Stimulated activated naive B cell treated with anti-CD40 and anti-IgM and Interleukin-4, amounts not matched to agents 10 μg/mL and 1 μg/mL and 100 μg/mL, for 72 hours (primary cell): ENCODE results near the gene SDHC.
"Not testable (repeated sequence)": the region's sequence is repeated elsewhere in the genome, so short reads cannot be mapped to it uniquely, and the experiment has no call there.

Experiments
- ATAC-seq, 2 donors: fragments of 150-1000 bp; cut with Tn5 transposase; replicated peaks; 2 replicates each; pipeline ENCODE4 v1.10.0; 2021; ENCODE audit warnings: moderate library complexity in 1 of 2
- DNase-seq: peaks from one replicate; pipeline ENCODE4 v3.0.0; 2021
- H3K27ac Mint-ChIP-seq: one replicate; pipeline ENCODE4 v1.8.0; 2022; ENCODE audit warnings: mild to moderate bottlenecking, mixed read lengths
- H3K27me3 Mint-ChIP-seq, 2 donors: one replicate each; pipeline ENCODE4 v1.8.0; 2022; ENCODE audit warnings: mixed read lengths in 2 of 2
- H3K36me3 Mint-ChIP-seq, 2 donors: one replicate each; pipeline ENCODE4 v1.8.0; 2022; ENCODE audit warnings: mixed read lengths in 2 of 2, mild to moderate bottlenecking in 1 of 2
- H3K4me1 Mint-ChIP-seq, 2 donors: one replicate each; pipeline ENCODE4 v1.8.0; 2022; ENCODE audit warnings: mixed read lengths in 2 of 2, mild to moderate bottlenecking in 1 of 2
- H3K4me3 Mint-ChIP-seq, 2 donors: one replicate each; pipeline ENCODE4 v1.8.0; 2022; ENCODE audit warnings: mild to moderate bottlenecking in 2 of 2, mixed read lengths in 2 of 2, moderate library complexity in 1 of 2
- H3K9me3 Mint-ChIP-seq, 2 donors: one replicate each; pipeline ENCODE4 v1.8.0; 2022; ENCODE audit warnings: mixed read lengths in 2 of 2, mild to moderate bottlenecking in 1 of 2

Gene SDHC

DNA sequence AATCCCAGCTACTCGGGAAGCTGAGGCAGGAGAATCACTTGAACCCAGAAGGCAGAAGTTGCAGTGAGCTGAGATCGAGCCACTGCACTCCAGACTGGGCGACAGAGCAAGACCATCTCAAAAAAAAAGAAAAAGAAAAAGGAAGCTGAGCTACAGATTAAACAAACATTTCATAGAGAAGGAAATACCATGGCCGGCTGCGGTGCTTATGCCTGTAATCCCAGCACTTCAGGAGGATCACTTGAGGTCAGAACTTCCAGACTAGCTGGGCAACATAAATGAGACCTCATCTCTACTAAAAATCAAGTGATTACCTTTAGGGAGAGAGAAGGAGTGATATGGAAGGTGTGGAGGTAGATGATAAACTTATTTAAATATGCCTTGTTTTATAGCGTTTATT is 67.5 kb downstream of the SDHC start:
- Mint-ChIP-seq H3K27ac (no peak overlapping the region), H3K36me3 (no peaks in the 10 kb centered on the region), H3K4me3 (no peak overlapping the region), H3K9me3 (no peaks in the 10 kb centered on the region), H3K4me1 (peaks cover 0 to 12% of the 10 kb centered on the region in 2 donors), H3K27me3 (no peaks in the 10 kb centered on the region)
- DNase-seq (no peak), ATAC-seq (no peak)

GRCh38 chr1:161382214-161383019 is 68.2 kb downstream of the SDHC start:
- no peak overlapping the region for H3K4me3 Mint-ChIP-seq
- ATAC-seq (peak; percentile 73 to 80), DNase-seq (no peak)
- H3K4me1 Mint-ChIP-seq, result peaks cover 2 to 19% of the 10 kb centered on the region in 2 donors
- H3K27me3 Mint-ChIP-seq, result no peaks in the 10 kb centered on the region
- H3K36me3 Mint-ChIP-seq, result no peaks in the 10 kb centered on the region
- no peaks in the 10 kb centered on the region for H3K9me3 Mint-ChIP-seq
- no peak overlapping the region for H3K27ac Mint-ChIP-seq

DNA sequence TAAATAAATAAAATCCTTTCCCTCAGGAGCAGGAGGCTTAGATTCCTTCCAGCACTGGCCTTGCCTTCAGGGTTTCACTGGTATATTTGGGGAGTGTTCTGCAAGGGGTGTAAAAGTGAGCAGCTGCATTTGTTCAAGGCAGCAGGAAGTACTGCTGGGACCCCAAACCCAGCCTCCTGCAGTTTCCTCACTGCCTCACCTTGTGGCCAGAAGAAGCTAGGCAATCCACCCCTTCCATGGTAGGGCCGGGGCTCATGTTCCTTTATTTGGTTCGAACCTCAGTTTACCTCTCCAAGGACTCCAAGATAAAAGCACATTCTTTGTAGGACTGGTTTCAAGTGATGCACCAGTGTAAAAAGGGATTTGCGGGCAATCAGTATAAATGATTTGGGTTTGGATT is 74.5 kb downstream of the SDHC start:
- Mint-ChIP-seq H3K9me3 (no peaks in the 10 kb centered on the region), H3K4me3 (no peak overlapping the region), H3K27ac (no peak overlapping the region), H3K36me3 (no peaks in the 10 kb centered on the region), H3K27me3 (no peaks in the 10 kb centered on the region), H3K4me1 (peaks cover 15 to 41% of the 10 kb centered on the region in 2 donors)
- ATAC-seq, result no peak
- no peak for DNase-seq

GRCh38 chr1:161389158-161389557 is 75.0 kb downstream of the SDHC start:
- not testable (repeated sequence) for DNase-seq

GRCh38 chr1:161389691-161390558 is 75.7 kb downstream of the SDHC start:
- ATAC-seq, result peak; percentile 85 to 91

More at GRCh38 chr1:161389158-161389557, 75.0 kb downstream of the SDHC start:
- Mint-ChIP-seq H3K27ac (peak overlapping the region; percentile 96), H3K4me3 (peak overlapping the region; percentile 95 to 96), H3K4me1 (peaks cover 15 to 42% of the 10 kb centered on the region in 2 donors)
- H3K27me3 Mint-ChIP-seq, H3K9me3 Mint-ChIP-seq, H3K36me3 Mint-ChIP-seq, ATAC-seq: not testable (repeated sequence)

GRCh38 chr1:161390559-161390858 is 76.3 kb downstream of the SDHC start:
- Mint-ChIP-seq H3K4me3 (peak overlapping the region; percentile 95 to 96), H3K36me3 (no peaks in the 10 kb centered on the region), H3K27me3 (no peaks in the 10 kb centered on the region), H3K4me1 (peaks cover 15 to 42% of the 10 kb centered on the region in 2 donors), H3K9me3 (no peaks in the 10 kb centered on the region), H3K27ac (peak overlapping the region; percentile 96)
- ATAC-seq, result peak; percentile 17 to 26
- no peak for DNase-seq

More at GRCh38 chr1:161389691-161390558, 75.7 kb downstream of the SDHC start:
- DNase-seq, result peak; percentile 81
- Mint-ChIP-seq H3K27ac (peak overlapping the region; percentile 96), H3K4me1 (peaks cover 15 to 42% of the 10 kb centered on the region in 2 donors), H3K27me3 (no peaks in the 10 kb centered on the region), H3K9me3 (no peaks in the 10 kb centered on the region), H3K36me3 (no peaks in the 10 kb centered on the region), H3K4me3 (peak overlapping the region; percentile 95 to 96)

- not testable (repeated sequence) for DNase-seq, H3K27me3 Mint-ChIP-seq, H3K27ac Mint-ChIP-seq, H3K9me3 Mint-ChIP-seq, ATAC-seq, H3K36me3 Mint-ChIP-seq
- Mint-ChIP-seq H3K4me3 (peak overlapping the region; percentile 95 to 96), H3K4me1 (peaks cover 15 to 42% of the 10 kb centered on the region in 2 donors)
These were observed 77.0 kb downstream of the SDHC start for GRCh38 chr1:161391136-161391535.

DNA sequence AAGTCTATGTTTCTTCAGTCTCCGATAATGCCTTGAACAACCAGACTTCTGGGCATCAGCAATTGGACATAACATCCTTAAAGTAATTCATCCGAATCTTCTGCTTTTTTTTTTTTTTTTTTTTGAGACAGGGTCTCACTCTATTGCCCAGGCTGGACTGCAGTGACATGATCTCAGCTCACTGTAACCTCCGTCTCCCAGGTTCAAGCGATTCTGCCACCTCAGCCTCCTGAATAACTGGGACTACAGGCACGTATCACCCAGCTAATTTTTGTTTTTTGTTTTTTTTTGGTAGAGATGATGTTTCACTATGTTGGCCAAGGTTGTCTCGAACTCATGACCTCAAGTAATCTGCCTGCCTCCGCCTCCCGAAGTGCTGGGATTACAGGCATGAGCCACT is 77.4 kb downstream of the SDHC start:
- DNase-seq, result no peak
- no peak overlapping the region for H3K27ac Mint-ChIP-seq
- H3K9me3 Mint-ChIP-seq, result no peaks in the 10 kb centered on the region
- H3K4me3 Mint-ChIP-seq, result no peak overlapping the region
- H3K4me1 Mint-ChIP-seq, result peaks cover 15 to 37% of the 10 kb centered on the region in 2 donors
- no peak for ATAC-seq
- no peaks in the 10 kb centered on the region for H3K27me3 Mint-ChIP-seq
- H3K36me3 Mint-ChIP-seq, result no peaks in the 10 kb centered on the region

DNA sequence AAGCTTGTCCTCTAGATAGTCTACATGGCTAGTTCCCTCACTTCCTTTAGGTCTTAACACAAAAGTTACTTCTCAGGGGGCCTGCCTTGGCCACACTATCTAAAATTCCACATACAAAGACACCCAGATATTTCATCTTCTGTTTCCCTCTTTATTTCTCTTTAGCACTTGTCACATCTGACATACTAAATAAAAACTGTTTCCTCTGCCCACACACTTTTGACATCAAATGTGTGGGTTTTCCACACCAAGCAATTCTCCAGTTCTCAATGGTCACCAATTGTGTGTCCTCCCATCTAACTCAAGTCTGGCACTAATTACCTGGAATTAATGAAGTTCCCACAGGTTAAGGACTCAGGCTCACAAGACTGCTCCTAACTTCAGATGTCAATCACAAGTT is 79.0 kb downstream of the SDHC start:
- H3K9me3 Mint-ChIP-seq, result no peaks in the 10 kb centered on the region
- H3K4me3 Mint-ChIP-seq, result no peak overlapping the region
- peaks cover 11 to 27% of the 10 kb centered on the region in 2 donors for H3K4me1 Mint-ChIP-seq
- DNase-seq (no peak), ATAC-seq (no peak)
- H3K27me3 Mint-ChIP-seq, result no peaks in the 10 kb centered on the region
- no peaks in the 10 kb centered on the region for H3K36me3 Mint-ChIP-seq
- H3K27ac Mint-ChIP-seq, result no peak overlapping the region

DNA sequence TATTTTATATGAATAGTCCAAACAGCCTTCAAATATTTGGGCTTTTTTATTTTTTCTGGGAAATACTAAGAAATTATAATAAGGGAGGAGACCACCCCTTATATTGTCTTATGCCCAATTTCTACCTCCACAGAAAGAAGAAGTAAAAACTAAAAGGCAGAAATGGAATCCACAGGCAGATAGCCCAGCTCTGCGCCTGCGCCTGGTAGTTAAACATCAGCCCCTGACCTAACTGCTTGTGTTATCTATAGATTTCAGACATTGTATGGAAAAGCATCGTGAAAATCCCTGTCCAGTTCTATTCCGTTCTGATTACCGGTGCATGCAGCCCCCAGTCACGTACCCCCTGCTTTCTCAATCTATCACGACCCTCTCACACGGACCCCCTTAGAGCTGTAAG is 82.9 kb downstream of the SDHC start:
- not testable (repeated sequence) for H3K4me3 Mint-ChIP-seq, H3K27ac Mint-ChIP-seq, DNase-seq, H3K9me3 Mint-ChIP-seq, ATAC-seq, H3K27me3 Mint-ChIP-seq
- Mint-ChIP-seq H3K4me1 (peaks cover 19 to 41% of the 10 kb centered on the region in 2 donors), H3K36me3 (peaks cover 4 to 12% of the 10 kb centered on the region in 2 donors)

DNA sequence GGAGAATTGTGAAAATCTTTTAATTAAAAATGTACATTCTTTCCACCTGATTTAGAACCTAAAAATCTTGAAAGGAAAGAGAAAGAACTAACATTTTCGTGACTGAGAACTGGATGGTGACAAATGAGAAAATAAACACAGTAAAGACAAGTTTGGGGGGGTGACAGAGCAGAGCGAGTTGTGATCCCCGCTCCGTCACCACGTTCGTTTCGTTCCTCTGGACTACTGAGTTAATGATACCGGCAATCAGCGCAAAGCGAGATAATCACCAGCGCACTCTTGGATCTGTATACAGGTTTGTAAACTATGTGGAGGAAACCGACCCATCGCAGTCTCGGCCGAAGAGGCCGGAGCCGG is 84.7 kb downstream of the SDHC start:
- DNase-seq (no peak), ATAC-seq (peak; percentile 2 to 11)
- Mint-ChIP-seq H3K4me1 (peaks cover 17 to 27% of the 10 kb centered on the region in 2 donors), H3K27ac (peak overlapping the region; percentile 99), H3K36me3 (peaks cover 4 to 12% of the 10 kb centered on the region in 2 donors), H3K4me3 (peak overlapping the region; percentile 92 to 96), H3K9me3 (no peaks in the 10 kb centered on the region), H3K27me3 (peaks cover 0 to 7% of the 10 kb centered on the region in 2 donors)

DNA sequence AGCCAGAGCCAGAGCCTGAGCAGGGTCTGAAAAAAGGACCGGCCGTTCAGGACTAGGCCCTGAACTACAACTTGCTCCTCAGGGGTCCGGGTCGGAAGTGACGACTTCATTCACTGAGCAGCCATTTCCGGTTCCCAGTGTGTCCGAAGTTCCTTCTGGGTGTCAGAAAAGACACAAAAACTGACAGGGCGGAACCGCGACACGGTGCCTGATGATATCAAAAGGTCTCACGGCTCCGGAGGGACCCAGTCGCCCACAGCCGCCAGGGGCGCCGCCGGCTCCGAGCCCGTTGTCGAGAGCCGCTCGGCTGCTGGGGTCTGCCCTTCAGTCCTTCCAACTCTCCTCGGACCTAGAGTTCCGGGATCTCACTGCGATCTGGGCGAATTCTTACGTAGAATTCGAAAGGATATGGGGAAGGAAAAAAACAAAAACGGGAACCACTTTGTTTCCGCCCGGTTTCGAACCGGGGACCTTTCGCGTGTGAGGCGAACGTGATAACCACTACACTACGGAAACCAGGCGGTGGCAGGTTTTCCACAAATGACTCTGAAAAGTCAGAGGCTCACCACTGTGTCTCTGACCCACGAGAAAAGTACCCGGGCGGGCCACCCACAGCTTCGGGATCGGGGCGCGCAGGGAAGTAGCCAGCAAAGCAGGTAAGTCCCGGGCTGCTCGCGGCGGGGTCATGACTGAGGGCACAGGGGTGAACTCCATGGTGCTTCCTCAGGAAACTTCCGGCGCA is 85.2 kb downstream of the SDHC start:
- H3K4me3 Mint-ChIP-seq, result peak overlapping the region; percentile 92 to 96
- ATAC-seq, result peak; percentile 87 to 88
- peaks cover 17 to 31% of the 10 kb centered on the region in 2 donors for H3K4me1 Mint-ChIP-seq
- peak overlapping the region; percentile 99 for H3K27ac Mint-ChIP-seq
- peak; percentile 90 for DNase-seq
- peaks cover 4 to 12% of the 10 kb centered on the region in 2 donors for H3K36me3 Mint-ChIP-seq
- H3K9me3 Mint-ChIP-seq, result no peaks in the 10 kb centered on the region
- peaks cover 0 to 11% of the 10 kb centered on the region in 2 donors for H3K27me3 Mint-ChIP-seq

- DNase-seq (no peak), ATAC-seq (no peak)
- H3K4me1 Mint-ChIP-seq, result peaks cover 17 to 31% of the 10 kb centered on the region in 2 donors
- H3K9me3 Mint-ChIP-seq, result no peaks in the 10 kb centered on the region
- peaks cover 0 to 11% of the 10 kb centered on the region in 2 donors for H3K27me3 Mint-ChIP-seq
- no peak overlapping the region for H3K4me3 Mint-ChIP-seq
- no peak overlapping the region for H3K27ac Mint-ChIP-seq
- peaks cover 4 to 12% of the 10 kb centered on the region in 2 donors for H3K36me3 Mint-ChIP-seq
These were observed 88.3 kb downstream of the SDHC start for GRCh38 chr1:161402446-161402845.

- H3K9me3 Mint-ChIP-seq, result no peaks in the 10 kb centered on the region
- H3K4me1 Mint-ChIP-seq, result peaks cover 16 to 28% of the 10 kb centered on the region in 2 donors
- ATAC-seq, result no peak
- H3K36me3 Mint-ChIP-seq, result peaks cover 4 to 10% of the 10 kb centered on the region in 2 donors
- H3K27me3 Mint-ChIP-seq, result peaks cover 0 to 11% of the 10 kb centered on the region in 2 donors
- DNase-seq, result no peak
- no peak overlapping the region for H3K27ac Mint-ChIP-seq
- peak overlapping the region in 1 of 2 donors; percentile 18 for H3K4me3 Mint-ChIP-seq
These were observed 89.9 kb downstream of the SDHC start for GRCh38 chr1:161404051-161404597.
